AG04449 (cell line): ENCODE results near the gene CPNE8.

ENCODE experiments used
- CTCF ChIA-PET: fragments of 350-600 bp; formaldehyde crosslinking; extraction: SDS; loops from one replicate; lab custom pipeline; 2021; ENCODE audit warnings: antibody characterized with exemption; lab: Yijun Ruan, JAX
- POLR2A ChIA-PET: fragments of 400-600, 350-600 bp; formaldehyde crosslinking; extraction: SDS; loops from one replicate; lab custom pipeline; 2020; ENCODE audit warnings: antibody characterized with exemption, inconsistent platforms; lab: Yijun Ruan, JAX
- DNase-seq: peaks from one replicate; pipeline ENCODE4 v3.0.0-alpha.2; 2010; ENCODE audit warnings: low read depth, low spot score
- H3K4me3 ChIP-seq: 2 replicates; pipeline ENCODE4 v1.5.1; 2011; ENCODE audit warnings: low read depth, mild to moderate bottlenecking, control low read depth, low read length
- CTCF ChIP-seq: IDR thresholded peaks from one replicate; pipeline ENCODE4 v1.5.1; 2011; ENCODE audit warnings: mild to moderate bottlenecking, moderate library complexity, low read length, control low read depth, inconsistent platforms; ENCODE audit not compliant: insufficient read depth; ENCODE audit errors: missing control alignments

The CPNE8 gene

GRCh38 chr12:38732761-38733160 is 172.6 kb downstream of the CPNE8 start:
- DNase-seq, result no peak
- no peak for TF ChIP-seq CTCF
- CTCF ChIA-PET, result no interaction called here
- POLR2A ChIA-PET, result no interaction called here
- no peak overlapping the region for H3K4me3 ChIP-seq

- H3K4me3 ChIP-seq, result no peak overlapping the region
- CTCF ChIA-PET, result no interaction called here
- POLR2A ChIA-PET, result no interaction called here
- no peak for TF ChIP-seq CTCF
- no peak for DNase-seq
Observed at GRCh38 chr12:38728894-38729293, 176.5 kb downstream of the CPNE8 start.

GRCh38 chr12:38721611-38722252 is 183.7 kb downstream of the CPNE8 start:
- TF ChIP-seq CTCF, result no peak
- CTCF ChIA-PET, result no interaction called here
- H3K4me3 ChIP-seq, result no peak overlapping the region
- DNase-seq, result no peak
- POLR2A ChIA-PET, result no interaction called here

- no peak for DNase-seq
- H3K4me3 ChIP-seq, result no peak overlapping the region
- POLR2A ChIA-PET, result no interaction called here
- no peak for TF ChIP-seq CTCF
- CTCF ChIA-PET, result no interaction called here
Observed at GRCh38 chr12:38720661-38721060, 184.7 kb downstream of the CPNE8 start.

- POLR2A ChIA-PET, result no interaction called here
- H3K4me3 ChIP-seq, result no peak overlapping the region
- DNase-seq, result no peak
- no peak for TF ChIP-seq CTCF
- CTCF ChIA-PET, result no interaction called here
Observed at GRCh38 chr12:38713294-38713693, 192.1 kb downstream of the CPNE8 start.

GRCh38 chr12:38711054-38711453 is 194.3 kb downstream of the CPNE8 start:
- ChIA-PET CTCF (no interaction called here), POLR2A (no interaction called here)
- DNase-seq, result no peak
- no peak overlapping the region for H3K4me3 ChIP-seq
- TF ChIP-seq CTCF, result no peak
